Measurements from ENCODE around the gene PKD1.
"Not testable (repeated sequence)": the region's sequence is repeated elsewhere in the genome, so short reads cannot be mapped to it uniquely, and the experiment has no call there.

GRCh38 chr16:2107791-2108125 lies 27.9 kb downstream of the PKD1 start:
- not testable (repeated sequence) for TF ChIP-seq CTCF, POLR2AphosphoS5, POLR2A, EP300 (IDR thresholded peaks at IDR 0.05)
